ENCODE results near the gene PGGT1B.

The PGGT1B gene

GRCh38 chr5:115166744-115167393, 95.8 kb downstream of the PGGT1B start:
- TF ChIP-seq CTCF (conservative IDR thresholded peaks at IDR 0.05; ENCODE audit: low read depth, low read length) = no peak
- DNase-seq (ENCODE audit: low read depth) = no peak
- no peak overlapping the region for H3K4me3 ChIP-seq (ENCODE audit: low read depth, low read length)

GRCh38 chr5:115165790-115166189, 96.9 kb downstream of the PGGT1B start:
- no peak for DNase-seq (ENCODE audit: low read depth)
- no peak for TF ChIP-seq CTCF (conservative IDR thresholded peaks at IDR 0.05; ENCODE audit: low read depth, low read length)
- H3K4me3 ChIP-seq (ENCODE audit: low read depth, low read length) = no peak overlapping the region

- no peak for TF ChIP-seq CTCF (conservative IDR thresholded peaks at IDR 0.05; ENCODE audit: low read depth, low read length)
- no peak for DNase-seq (ENCODE audit: low read depth)
Observed at GRCh38 chr5:115160975-115161475, 101.7 kb downstream of the PGGT1B start.

More at GRCh38 chr5:115160975-115161475, 101.7 kb downstream of the PGGT1B start:
- no peak overlapping the region for H3K4me3 ChIP-seq (ENCODE audit: low read depth, low read length)

Measured in choroid plexus epithelial cell (primary cell).